ENCODE results near the gene GHRL. TPM values are rescaled to one million over a fixed set of nuclear protein-coding genes. Genes with fewer than 3 reads are reported as not detected.

The GHRL gene
- total RNA-seq (2014; rRNA removed; shearing (Covaris generic)): not detected in 2 replicates

GRCh38 chr3:10292505-10293419 lies at the start of gene GHRL:
TSS of gene GHRL (minus strand) at chr3:10292947. CDS start at chr3:10290180, 2,767 bp downstream.
- DNase-seq (ENCODE audit: low read depth): no peak

- DNase-seq (ENCODE audit: low read depth): no peak
These were observed 49.2 kb upstream of the GHRL start for GRCh38 chr3:10341901-10342398.

- no peak for DNase-seq (ENCODE audit: low read depth)
These were observed 47.7 kb upstream of the GHRL start for GRCh38 chr3:10340476-10340875.

DNA sequence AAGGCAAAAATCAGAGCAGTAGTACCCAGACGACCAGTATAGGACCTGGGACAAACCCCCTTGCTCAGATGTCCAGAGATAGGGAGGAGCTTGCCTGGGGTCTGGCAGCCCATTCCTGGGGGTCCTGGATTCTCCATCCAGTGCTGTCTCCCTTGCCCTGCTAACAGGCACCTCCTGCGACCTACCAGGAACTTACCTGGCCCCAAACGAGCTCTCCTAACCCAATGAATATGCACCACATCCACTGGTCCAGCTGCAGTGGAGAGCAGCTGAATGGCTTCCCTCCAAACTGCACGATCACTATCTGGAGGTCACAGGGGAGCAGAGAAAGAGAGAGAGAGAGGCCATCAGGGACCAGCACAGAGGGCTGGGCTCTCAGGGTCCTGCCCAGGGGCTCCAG lies 47.3 kb upstream of the GHRL start:
- no peak for DNase-seq (ENCODE audit: low read depth)

- no peak for DNase-seq (ENCODE audit: low read depth)
These were observed 46.7 kb upstream of the GHRL start for GRCh38 chr3:10339376-10339955.

- no peak for DNase-seq (ENCODE audit: low read depth)
These were observed 46.0 kb upstream of the GHRL start for GRCh38 chr3:10338591-10339353.

GRCh38 chr3:10338164-10338470 lies 45.4 kb upstream of the GHRL start:
- DNase-seq (ENCODE audit: low read depth): no peak

DNA sequence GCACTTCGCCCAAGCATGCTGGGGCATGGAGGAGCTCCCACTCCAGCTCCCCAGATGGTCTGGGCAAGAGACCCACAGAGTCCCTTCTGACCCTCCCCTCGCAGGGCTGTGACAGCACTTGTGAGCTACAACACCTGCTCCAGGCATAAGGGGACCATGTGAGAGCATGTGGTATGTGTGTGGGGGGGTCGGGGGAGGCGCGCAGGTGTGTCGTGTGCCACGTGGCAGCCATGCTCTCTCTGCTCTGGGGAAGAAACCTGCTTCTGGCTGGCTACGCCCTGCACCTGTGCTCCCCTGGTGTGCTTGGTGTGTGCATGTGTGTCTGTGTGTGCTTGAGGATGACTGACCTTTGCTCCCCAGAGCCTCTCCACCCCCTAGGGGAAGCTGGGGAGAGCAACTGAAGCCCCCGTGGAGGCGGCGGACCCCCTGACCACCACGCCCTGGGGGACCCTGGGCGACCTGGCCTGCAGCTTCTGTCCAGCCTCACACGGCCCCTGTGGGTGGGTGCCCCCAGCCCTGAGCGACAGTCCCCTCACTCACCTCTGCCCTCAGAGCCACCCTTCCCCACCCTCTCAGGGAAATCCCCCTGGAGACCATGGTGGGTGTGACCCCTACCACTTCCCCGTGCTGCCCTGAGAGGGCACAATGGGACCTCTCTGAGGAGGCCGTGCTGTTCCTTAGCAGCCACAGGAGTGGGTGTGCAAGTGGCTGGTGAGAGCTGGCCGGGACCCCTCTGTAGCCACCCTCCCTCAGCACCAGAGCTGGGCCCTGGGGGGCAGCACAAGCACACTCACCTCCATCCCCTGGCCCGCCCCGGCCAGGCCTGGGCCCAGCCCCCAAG lies 44.8 kb upstream of the GHRL start:
- no peak for DNase-seq (ENCODE audit: low read depth)

DNA sequence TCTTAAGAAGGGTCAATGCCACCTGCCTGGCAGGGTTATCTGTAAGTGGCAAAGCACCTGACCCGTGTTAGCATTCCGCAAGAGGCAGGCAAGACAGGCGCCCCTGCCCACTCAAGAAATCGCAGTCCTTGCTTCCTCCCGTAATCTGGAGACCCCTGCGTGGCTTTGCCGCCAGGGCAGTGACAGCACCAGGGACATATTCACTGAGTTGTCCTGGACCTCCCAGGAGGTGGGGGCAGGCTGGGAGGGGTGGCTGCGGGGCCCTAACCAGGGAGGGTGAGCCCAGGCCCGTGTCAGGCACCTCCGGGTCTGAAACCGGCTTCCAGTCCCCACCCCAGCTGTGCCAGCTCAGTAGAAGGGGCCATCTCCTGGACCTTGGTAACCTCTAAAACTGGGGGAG lies 44.0 kb upstream of the GHRL start:
- no peak for DNase-seq (ENCODE audit: low read depth)

GRCh38 chr3:10335871-10336622 lies 43.3 kb upstream of the GHRL start:
- no peak for DNase-seq (ENCODE audit: low read depth)

DNA sequence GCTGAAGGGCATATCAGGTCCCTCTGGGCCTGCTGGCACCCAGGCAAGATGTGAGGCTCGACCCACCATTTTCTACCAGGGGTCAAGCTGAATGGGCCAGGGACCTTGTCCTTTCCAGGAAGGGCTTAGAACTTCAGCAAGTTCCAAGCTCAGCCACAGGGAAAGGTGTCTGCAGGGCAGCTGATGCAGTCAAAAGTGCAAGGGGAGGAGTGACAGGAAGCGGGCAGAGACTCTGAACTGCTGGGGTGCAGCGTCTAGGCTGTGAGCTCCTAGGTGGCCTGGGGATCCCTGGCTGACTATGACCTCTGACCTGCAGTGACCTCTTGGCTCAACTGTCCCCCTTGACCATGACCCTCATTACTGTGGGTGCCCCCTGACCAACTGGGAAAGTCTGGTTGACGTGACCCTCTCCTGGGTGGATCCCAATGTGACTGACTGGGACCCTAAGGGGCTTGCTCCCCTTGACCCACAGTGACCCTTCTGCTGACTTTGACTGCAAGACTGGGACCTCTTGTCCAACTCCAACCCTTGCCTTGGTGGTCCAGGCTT lies 42.5 kb upstream of the GHRL start:
- no peak for DNase-seq (ENCODE audit: low read depth)

DNA sequence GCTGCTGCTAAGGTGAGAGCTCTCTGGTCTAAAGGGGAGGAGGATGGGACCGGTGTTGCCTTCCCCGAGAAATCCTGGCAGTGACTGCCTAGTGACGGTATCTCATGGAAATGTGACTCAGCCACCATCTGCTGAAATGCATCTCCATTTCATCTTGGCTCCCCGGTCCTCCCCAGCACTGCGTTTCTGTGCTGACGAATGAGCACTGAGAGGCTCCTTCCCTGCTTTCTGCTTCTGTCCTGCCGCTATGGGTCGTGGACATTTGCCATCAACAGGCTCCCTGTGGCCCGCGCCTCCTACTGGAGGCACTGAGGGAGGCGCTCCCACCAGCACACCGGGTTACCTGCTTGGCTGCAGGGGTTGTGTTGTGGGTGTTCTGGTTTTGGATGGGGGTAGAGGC lies 41.7 kb upstream of the GHRL start:
- DNase-seq (ENCODE audit: low read depth): no peak

DNA sequence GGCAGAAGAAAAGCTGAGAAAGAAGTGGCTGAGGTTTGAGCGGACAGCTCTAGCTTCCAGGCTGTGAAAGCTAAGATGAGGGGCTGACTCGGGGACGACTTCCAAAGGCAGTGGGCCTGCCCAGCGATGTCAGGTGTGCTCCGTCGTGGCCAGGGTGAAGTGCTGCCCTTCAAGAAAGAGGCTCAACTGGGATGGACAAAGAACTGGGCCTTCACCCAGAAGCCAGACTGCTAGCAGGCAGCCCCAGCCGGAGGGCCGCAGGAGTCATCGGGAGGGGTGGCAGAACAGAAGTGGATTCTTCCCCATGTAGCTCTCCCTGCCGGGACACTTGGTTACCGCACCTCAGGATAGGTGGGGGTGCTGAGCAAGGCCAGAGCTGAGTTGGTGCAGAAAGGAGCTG lies 41.3 kb upstream of the GHRL start:
- DNase-seq (ENCODE audit: low read depth): no peak

DNA sequence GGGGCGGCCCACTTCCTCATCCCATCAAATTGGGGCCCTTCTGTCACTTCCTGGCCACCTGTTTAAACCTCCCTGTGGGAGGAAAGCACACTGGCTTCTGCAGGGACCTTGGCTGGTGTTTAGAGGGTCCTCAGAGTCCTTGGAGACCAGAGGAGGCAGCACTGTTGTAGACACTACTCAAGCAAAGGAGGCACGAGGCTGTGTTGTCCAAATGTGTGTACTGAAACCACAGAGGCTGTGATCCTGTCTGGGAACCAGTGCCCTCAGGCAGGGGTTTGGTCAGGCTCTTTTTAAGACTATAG lies 40.6 kb upstream of the GHRL start:
- DNase-seq (ENCODE audit: low read depth): no peak

DNA sequence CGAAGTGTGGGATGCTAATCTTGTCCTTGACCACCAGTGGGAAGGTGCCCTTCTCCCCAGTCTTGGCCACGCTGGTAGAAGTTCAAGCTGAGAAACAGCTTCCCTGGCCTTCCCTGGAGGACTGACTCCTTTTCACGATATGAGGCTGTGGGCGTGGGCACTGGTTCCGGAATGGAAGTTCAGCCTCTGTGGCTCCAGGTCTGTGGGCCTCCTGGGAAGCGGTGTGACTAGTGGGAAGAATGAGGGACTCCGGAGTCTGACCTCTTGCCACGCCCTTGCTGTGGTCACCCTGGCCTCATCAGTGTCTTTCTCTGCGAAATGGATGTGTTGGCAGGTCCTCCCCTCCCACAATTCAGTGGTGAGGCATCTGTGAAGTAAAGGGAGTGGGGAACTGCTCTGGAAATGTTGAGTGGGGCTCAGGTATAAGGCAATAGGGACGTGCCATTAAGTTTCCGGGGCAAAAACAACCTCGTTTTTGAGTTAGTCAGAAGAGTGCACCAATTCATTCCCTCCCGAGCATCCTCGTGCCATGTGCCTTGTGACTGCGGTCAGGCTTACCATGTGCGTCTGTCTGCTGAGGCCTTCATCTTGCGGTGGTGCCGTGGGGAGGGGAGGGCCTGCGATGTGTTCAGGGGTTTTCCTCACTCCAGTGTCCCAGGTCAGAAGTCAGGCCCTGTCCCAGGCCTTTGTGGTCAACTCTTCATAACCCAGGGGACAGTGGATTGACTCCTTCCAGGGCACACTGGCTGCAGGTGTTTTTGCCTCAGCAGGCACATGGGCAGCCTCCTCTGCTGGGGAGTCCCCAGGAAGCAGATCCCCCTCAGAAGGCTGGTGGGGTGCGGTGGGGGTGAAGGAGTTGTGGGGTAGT lies 40.0 kb upstream of the GHRL start:
- DNase-seq (ENCODE audit: low read depth): no peak

- DNase-seq (ENCODE audit: low read depth): no peak
These were observed 38.6 kb upstream of the GHRL start for GRCh38 chr3:10331320-10331719.

DNA sequence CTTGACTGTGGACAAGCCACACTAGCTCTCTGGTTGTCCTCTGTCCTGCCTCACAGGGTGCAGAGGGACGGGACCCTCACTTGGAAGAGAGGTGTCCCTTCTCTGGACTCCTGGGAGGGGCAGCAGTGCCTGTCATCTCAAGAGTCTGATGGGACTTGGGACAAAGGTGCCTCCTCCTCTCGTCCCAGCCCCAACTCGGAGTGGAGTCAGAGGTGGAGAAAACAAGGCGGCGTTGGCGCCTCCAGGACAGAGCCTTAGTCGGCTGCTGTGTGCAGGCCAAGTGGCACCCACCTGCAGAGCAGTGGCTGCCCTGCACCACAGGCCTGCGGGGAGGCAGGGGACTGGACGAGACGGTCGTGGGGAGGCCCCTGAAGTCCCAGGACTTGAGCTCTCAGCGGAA lies 37.6 kb upstream of the GHRL start:
- DNase-seq (ENCODE audit: low read depth): no peak

DNA sequence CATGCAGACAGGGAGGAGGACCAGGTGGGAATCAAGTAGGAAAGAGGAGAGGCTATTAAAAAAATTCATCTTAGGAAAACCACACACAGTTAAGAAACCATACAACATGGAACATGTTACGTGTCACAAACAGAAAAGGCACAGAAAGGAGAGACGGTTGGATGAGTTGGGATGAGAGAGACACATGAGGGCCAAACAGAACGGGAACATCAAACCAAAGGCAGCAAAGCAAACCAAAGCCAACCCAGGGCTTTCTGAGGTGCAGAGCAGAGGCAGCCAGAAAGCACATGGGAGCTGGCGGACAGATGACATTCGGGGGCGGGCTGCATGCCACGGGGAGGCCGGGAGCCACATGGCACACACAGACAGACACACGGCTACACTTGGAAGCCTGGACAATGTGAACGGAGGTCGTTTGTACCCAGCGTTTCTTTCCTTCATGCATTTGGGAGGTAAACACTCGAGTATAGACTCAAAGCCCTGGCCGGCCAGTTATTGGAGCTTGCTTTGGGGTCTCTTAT lies 36.8 kb upstream of the GHRL start:
- no peak for DNase-seq (ENCODE audit: low read depth)

DNA sequence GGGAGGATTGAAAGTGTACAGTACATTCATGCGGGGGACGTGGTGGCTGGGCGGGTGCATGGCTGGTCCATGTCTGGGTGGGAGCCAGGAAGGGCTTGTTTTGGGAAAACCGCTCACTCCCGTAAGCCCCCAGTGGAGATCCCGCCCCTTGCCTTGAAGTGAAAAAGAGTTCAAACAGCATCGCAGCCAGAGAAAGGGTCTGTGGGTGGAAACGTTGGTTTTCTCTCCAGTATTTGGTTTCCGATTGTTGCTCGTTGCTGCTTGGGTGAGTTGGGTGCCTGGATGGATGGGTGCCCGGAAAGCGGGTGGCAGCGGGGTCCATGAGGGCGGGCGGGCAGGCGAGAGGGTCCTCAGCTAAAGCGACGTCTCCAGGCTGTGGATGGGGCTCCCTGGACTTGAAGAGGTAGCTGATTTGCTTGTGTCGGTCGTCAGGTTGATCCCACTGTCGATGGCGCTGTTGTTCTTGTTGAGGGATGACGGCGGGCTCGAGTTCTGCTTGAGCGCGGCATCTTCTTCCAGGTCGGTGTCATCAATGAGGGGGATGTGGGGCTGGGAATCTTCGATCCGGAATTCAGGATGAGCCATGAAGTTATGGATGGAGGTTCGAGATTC lies 35.8 kb upstream of the GHRL start:
- no peak for DNase-seq (ENCODE audit: low read depth)
